Measurements from ENCODE around the gene MRPL49. TPM values are rescaled to one million over a fixed set of nuclear protein-coding genes. Genes with fewer than 3 reads are reported as not detected.
A peak's percentile ranks its signal among the peaks of the same experiment; 100 is the strongest.
"Not testable (repeated sequence)": the region's sequence is repeated elsewhere in the genome, so short reads cannot be mapped to it uniquely, and the experiment has no call there.

The MRPL49 gene
- total RNA-seq, 1 donor from 2014 or later = 19.5 TPM

DNA sequence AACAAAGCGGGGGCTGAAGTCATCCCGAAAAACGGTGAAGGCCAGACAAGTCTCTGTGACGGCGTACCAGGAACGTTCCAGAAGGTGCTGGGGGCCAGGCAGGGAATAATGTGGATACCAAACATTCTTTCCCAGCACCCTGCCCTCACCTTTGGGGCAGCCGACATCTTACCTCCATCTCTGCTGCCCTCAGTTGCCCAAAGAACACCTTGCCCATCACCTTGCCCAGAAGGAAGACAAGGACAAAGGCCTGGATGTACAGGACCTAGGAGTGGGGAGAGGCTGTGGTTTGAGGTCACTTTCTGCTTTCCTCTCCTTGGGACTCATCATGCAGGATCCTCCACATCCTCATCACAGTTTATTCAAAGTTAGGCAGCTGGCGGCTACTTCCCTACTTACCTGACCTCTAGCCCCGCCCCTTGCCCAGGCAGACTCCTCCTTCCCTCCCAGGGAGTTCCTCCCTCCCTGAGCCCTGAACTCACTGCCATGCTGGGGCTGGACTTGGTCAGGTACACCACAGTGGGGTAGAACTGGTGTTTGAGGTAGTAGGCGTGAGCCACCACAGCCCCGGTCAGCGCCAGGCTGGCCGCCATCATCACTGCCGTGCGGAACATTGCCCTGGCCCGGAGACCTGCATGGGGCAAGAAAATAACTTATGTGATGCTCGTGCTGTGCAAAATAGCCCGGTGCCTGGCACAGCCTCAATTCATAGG lies 11.0 kb downstream of the MRPL49 start:
- no peak for DNase-seq (ENCODE audit: low spot score)

GRCh38 chr11:65133724-65134123 lies 11.6 kb downstream of the MRPL49 start:
- no peak for DNase-seq (ENCODE audit: low spot score)

GRCh38 chr11:65134240-65134951 lies 12.3 kb downstream of the MRPL49 start, which contains the start of gene SYVN1:
TSS of gene SYVN1 (minus strand) at chr11:65134519. CDS start at chr11:65133601, 918 bp downstream.
- DNase-seq (ENCODE audit: low spot score) = peak; percentile 94

DNA sequence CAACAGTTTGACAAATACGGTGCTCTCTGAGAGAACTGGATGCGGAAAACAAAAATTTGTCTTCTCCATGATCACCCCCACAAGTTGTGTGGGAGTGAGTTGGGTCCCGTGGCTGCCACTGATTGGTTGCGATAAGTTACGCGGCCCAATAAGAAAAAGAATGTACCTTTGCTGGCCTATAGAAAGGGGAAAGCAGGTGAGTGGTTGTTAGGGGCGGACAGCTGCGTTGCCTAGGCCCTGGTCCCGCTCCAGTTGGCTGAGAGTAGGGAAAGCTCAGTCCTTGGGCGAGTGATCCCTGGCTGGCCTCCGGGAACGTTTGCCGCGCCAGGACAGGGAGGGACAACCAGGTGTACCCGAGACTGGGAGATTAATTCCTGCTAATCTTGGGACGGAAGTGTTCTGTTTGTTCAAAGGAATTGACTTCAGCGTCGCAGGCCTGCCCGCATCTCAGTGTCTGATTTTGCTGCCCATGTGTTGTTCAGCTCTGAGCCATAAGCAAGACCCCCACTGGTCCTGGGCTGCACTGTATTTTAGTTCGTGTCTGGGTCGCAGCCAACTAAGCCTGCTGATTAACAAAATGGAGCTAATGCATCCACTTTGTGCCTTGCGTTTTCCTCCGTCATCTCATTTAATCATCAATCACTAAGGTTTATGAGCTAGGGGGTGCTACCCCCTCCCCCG lies 13.0 kb downstream of the MRPL49 start:
- peak; percentile 97 for DNase-seq (ENCODE audit: low spot score)

DNA sequence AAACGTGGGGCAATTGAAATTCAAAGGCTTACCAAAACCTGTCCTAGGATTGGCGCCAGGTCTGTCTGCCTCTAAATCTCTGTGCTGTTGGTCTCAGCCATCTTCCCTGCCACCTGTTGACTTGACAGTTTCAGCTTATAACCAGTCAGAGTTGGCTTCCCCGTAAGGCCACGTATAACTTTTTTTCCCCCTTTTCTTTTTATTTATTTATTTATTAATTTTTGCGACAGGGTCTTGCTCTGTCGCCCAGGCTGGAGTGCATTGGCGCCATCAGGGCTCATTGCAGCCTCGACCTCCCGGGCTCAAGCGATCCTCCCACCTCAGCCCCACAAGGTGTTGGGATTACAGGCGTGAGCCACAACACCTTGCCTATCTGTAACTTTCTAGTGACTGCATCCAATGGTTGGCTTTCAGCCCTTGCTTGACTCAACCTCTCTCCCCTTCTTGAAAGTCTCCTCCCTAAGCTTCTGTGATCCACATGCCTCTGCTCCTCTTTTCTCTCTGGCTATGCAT lies 13.6 kb downstream of the MRPL49 start:
- DNase-seq (ENCODE audit: low spot score) = no peak

- DNase-seq (ENCODE audit: low spot score) = no peak
Measured at GRCh38 chr11:65136515-65137096, 14.5 kb downstream of the MRPL49 start.

DNA sequence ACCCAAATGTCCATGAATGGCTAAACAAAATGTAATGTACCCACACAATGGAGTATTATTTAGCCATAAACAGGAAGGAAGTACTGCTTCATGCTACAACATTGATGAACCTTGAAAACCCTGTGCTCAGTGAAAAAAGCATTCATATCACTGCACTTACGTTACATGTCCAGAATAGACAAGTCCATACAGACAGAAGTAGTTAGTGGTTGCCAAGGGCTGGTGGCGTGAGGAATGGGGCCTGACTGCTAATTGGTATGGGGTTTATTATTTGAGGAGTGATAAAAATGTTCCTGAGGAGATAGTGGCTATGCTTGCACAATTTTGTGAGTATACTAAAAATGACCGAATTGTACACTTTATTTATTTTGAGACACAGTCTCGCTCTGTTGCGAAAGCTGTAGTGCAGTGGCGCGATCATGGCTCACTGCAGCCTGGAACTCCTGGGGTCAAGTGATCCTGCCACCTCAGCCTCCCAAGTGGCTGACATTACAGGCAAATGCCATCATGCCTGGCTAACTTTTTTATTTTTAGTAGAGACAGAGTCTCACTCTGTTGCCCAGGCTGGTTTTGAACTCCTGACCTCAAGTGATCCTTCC lies 19.9 kb downstream of the MRPL49 start:
- no peak for DNase-seq (ENCODE audit: low spot score)

DNA sequence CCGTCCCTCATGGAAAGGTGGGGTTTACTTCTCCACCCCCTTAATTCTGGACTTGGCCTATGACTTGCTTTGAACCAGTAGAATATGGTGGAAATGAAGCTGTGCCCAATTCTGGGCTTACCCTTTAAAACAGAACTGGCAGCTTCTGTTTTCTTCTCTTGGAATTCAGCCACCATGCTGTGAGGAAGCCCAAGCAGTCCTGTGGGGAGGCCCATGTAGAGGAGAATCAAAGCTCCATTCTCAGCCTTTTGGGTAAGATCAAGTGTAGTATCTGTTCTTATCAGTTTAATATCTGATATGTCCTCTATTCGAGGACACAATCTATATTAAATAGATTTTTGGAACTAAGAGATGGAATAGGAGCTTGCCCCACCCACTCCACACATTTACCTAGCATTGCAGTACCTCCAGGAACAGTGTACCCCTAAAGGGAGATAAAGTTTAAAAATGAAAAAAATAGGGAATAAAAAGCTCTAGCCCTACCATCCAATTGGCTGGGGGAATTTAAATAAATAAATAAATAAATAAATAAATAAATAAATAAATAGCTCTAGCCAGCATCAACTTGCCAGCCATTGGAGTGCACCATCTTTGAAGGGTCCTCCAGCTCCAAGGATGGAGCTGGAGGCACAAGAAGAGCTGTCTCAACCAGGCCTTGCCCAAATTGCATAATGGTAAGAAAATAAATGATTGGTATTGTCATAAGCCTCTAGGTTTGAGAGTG lies 25.4 kb downstream of the MRPL49 start:
- DNase-seq (ENCODE audit: low spot score) = no peak

DNA sequence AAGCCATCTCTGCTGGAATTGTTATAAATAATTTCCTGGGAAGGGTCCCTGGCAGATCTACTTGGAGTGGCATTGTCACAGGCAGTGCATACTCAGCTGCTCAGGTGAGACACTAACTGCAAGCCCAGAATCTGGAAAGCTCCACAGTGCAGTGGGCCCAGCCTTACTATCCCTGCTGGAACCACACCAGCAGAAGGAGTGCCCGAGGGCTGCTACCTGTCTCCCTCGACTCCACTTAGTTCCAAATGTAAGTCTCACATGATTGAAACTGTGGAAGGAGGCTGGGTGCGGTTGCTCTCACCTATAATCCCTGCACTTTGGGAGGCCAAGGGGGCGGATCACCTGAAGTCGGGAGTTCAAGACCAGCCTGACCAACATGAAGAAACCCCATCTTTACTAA lies 26.5 kb downstream of the MRPL49 start:
- no peak for DNase-seq (ENCODE audit: low spot score)

GRCh38 chr11:65150131-65150508 lies 28.0 kb downstream of the MRPL49 start:
- DNase-seq (ENCODE audit: low spot score) = not testable (repeated sequence)

GRCh38 chr11:65150509-65151299 lies 28.6 kb downstream of the MRPL49 start:
- peak; percentile 61 for DNase-seq (ENCODE audit: low spot score)

- DNase-seq (ENCODE audit: low spot score) = no peak
Measured at GRCh38 chr11:65151331-65151899, 29.3 kb downstream of the MRPL49 start.

DNA sequence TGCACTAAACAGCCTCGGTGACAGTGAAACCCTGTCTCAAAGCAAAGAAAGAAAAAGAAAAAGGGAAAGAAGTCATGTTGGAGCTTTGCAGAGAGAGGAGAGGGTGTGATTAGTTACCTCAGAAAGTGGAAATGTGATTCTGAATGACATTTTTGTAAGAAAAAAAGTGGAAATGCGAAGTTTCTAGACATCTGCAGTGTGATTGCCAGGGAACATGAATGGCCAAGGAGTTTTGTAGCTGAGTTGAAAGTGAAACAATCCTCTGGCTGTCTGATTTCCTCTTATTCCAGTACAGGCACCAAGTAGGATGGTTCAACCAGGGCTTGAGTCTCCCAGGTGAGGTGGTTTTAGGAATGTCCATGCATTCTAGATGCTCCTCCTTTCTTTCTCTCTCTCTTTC lies 30.0 kb downstream of the MRPL49 start:
- DNase-seq (ENCODE audit: low spot score) = no peak

DNA sequence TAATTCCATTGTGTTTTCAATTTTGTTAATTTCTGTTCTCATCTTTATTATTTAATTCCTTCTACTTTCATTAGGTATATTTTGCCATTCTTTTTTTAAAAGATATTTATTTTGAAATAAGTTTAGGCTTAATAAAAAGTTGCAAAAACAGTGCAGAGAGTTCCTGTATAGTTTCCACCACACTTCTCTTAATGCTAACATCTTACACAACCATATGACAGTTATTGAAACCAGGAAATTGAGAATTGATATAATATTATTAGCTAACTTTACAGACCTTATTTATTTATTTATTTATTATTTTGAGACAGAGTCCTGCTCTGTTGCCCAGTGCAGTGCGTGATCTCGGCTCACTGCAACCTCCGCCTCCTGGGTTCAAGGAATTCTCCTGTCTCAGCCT lies 34.1 kb downstream of the MRPL49 start:
- no peak for DNase-seq (ENCODE audit: low spot score)

GRCh38 chr11:65156926-65157325 lies 34.8 kb downstream of the MRPL49 start:
- DNase-seq (ENCODE audit: low spot score) = no peak

GRCh38 chr11:65157336-65157735 lies 35.2 kb downstream of the MRPL49 start:
- DNase-seq (ENCODE audit: low spot score) = no peak

- no peak for DNase-seq (ENCODE audit: low spot score)
Measured at GRCh38 chr11:65159012-65159411, 36.9 kb downstream of the MRPL49 start.

GRCh38 chr11:65160643-65161042 lies 38.5 kb downstream of the MRPL49 start:
- DNase-seq (ENCODE audit: low spot score) = no peak

DNA sequence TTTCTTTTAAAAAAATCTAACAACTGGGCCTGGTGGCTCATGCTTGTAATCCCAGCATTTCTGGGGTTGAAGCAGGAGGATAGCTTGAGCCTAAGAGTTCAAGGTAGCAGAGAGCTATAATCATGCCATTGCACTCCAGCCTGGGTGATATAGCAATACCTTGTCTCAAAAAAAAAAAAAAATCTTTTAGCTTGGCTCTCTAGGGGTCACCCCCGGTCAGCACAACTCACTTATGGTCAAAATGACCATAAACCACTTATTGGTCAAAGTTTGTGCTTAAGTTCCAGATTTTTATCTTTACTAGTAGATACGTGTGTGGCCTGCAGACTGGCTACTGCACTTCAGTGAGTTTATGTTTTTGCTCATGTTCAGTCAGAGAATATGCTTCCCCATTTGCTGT lies 41.6 kb downstream of the MRPL49 start:
- no peak for DNase-seq (ENCODE audit: low spot score)
